H1 (cell line): ENCODE measurements around the gene SZT2. TPM values are rescaled to one million over a fixed set of nuclear protein-coding genes. Genes with fewer than 3 reads are reported as not detected.

Experiments
- CTCF ChIA-PET: fragments of 300-600 bp; sonication (Branson Sonifier 250); formaldehyde crosslinking; loops from one replicate; lab custom pipeline; 2021; ENCODE audit not compliant: partially characterized antibody; lab: Charles Lee
- POLR2A ChIA-PET: fragments of 300-600 bp; sonication (Branson Sonifier 250); formaldehyde crosslinking; loops from one replicate; lab custom pipeline; 2021; ENCODE audit warnings: inconsistent platforms; ENCODE audit not compliant: partially characterized antibody; lab: Charles Lee
- DNase-seq, 2 experiments: peaks; one replicate each; pipeline versions ENCODE4 v3.0.0 to v3.0.0-alpha.2; 2010 to 2022; ENCODE audit warnings: low spot score in 2 of 2, low read depth in 1 of 2, mixed read lengths in 1 of 2
- FAIRE-seq: peaks from 2 replicates; lab custom pipeline; 2011; peaks lifted over from hg19 to GRCh38; lab: Jason Lieb, UNC
- H2AFZ ChIP-seq: 2 replicates; pipeline ENCODE4 v1.8.1; 2012; ENCODE audit warnings: low read length, inconsistent platforms
- H2AK5ac ChIP-seq: 2 replicates; pipeline ENCODE4 v1.6.1; 2013; ENCODE audit warnings: low read depth, low read length
- H2BK120ac ChIP-seq: replicated peaks from 2 replicates; pipeline ENCODE3; 2013; ENCODE audit warnings: low read depth, low read length, inconsistent platforms
- H2BK12ac ChIP-seq: 2 replicates; pipeline ENCODE4 v1.6.1; 2013; ENCODE audit warnings: low read depth, low read length
- H2BK15ac ChIP-seq: 2 replicates; pipeline ENCODE4 v1.6.1; 2013; ENCODE audit warnings: low read length
- H2BK20ac ChIP-seq: 2 replicates; pipeline ENCODE4 v1.6.1; 2013; ENCODE audit warnings: low read length
- H2BK5ac ChIP-seq: 2 replicates; pipeline ENCODE4 v1.6.1; 2013; ENCODE audit warnings: low read depth, low read length
- H3K14ac ChIP-seq: 2 replicates; pipeline ENCODE4 v1.6.1; 2013; ENCODE audit warnings: inconsistent platforms; ENCODE audit not compliant: insufficient read length
- H3K18ac ChIP-seq: 2 replicates; pipeline ENCODE4 v1.6.1; 2013; ENCODE audit warnings: low read length; ENCODE audit errors: extremely low read depth
- H3K23ac ChIP-seq: 2 replicates; pipeline ENCODE4 v1.6.1; 2013; ENCODE audit warnings: inconsistent platforms; ENCODE audit not compliant: insufficient read length
- H3K23me2 ChIP-seq: 2 replicates; pipeline ENCODE4 v1.6.1; 2013; ENCODE audit warnings: low read depth, low read length
- H3K27ac ChIP-seq: 2 replicates; pipeline ENCODE4 v1.6.1; 2011; ENCODE audit warnings: low read depth, low read length, inconsistent platforms
- H3K27me3 ChIP-seq, 4 experiments: replicated peaks in 1 of 4; 1 replicate in 1 of 4; 2 replicates in 3 of 4; pipeline versions ENCODE4 v1.6.1 to v1.8.1; 2011 to 2013; ENCODE audit warnings: low read length in 3 of 4, mild to moderate bottlenecking in 3 of 4, inconsistent platforms in 2 of 4, mixed read lengths in 2 of 4, moderate library complexity in 1 of 4; ENCODE audit not compliant: control insufficient read depth in 3 of 4, insufficient read depth in 3 of 4; ENCODE audit errors: extremely low read depth in 1 of 4
- H3K36me3 ChIP-seq, 4 experiments: 2 replicates each; pipeline versions ENCODE4 v1.6.1 to v1.8.1; 2011 to 2013; ENCODE audit warnings: mild to moderate bottlenecking in 4 of 4, low read length in 3 of 4, moderate library complexity in 2 of 4, control low read depth in 1 of 4, inconsistent platforms in 1 of 4; ENCODE audit not compliant: insufficient read depth in 4 of 4, control insufficient read depth in 2 of 4
- H3K4ac ChIP-seq: replicated peaks from 2 replicates; pipeline ENCODE3; 2013; ENCODE audit warnings: low read length, low read depth, mixed read lengths, inconsistent platforms; ENCODE audit not compliant: insufficient read length
- H3K4me1 ChIP-seq, 4 experiments: replicated peaks in 1 of 4; 1 replicate in 1 of 4; 2 replicates in 3 of 4; pipeline versions ENCODE4 v1.6.1 to v1.8.1; 2011 to 2013; ENCODE audit warnings: low read length in 3 of 4, inconsistent platforms in 2 of 4, mixed read lengths in 1 of 4; ENCODE audit not compliant: insufficient read depth in 4 of 4, control insufficient read depth in 3 of 4
- H3K4me2 ChIP-seq, 2 experiments: 2 replicates each; pipeline versions ENCODE4 v1.6.1 to v1.8.1; 2011 to 2013; ENCODE audit warnings: low read depth in 2 of 2, low read length in 2 of 2, control low read depth in 1 of 2, inconsistent platforms in 1 of 2, mild to moderate bottlenecking in 1 of 2; ENCODE audit not compliant: insufficient read depth in 1 of 2
- H3K4me3 ChIP-seq, 4 experiments: fragments of 200-600, 300-600 bp in 1 of 4; sonication (generic), shearing (Covaris generic), sonication (Bioruptor Twin) in 1 of 4; 2 replicates each; pipeline versions ENCODE4 v1.5.1 to v1.8.1; 2011 to 2016; ENCODE audit warnings: low read length in 4 of 4, low read depth in 3 of 4, control low read depth in 2 of 4, inconsistent platforms in 2 of 4, mild to moderate bottlenecking in 2 of 4, mixed read lengths in 1 of 4, moderate library complexity in 1 of 4; ENCODE audit not compliant: insufficient read depth in 2 of 4; ENCODE audit errors: extremely low read depth in 1 of 4
- H3K56ac ChIP-seq: replicated peaks from 2 replicates; pipeline ENCODE3; 2013; ENCODE audit warnings: low read depth, mild to moderate bottlenecking, mixed read lengths, low read length, inconsistent platforms; ENCODE audit not compliant: insufficient read length
- H3K79me1 ChIP-seq: 2 replicates; pipeline ENCODE4 v1.6.1; 2013; ENCODE audit warnings: low read depth, low read length, control low read depth
- H3K79me2 ChIP-seq, 2 experiments: 2 replicates each; pipeline versions ENCODE4 v1.6.1 to v1.8.1; 2012 to 2013; ENCODE audit warnings: low read length in 2 of 2, mild to moderate bottlenecking in 2 of 2, inconsistent platforms in 1 of 2; ENCODE audit not compliant: insufficient read depth in 2 of 2, control insufficient read depth in 1 of 2
- H3K9ac ChIP-seq, 4 experiments: replicated peaks in 1 of 4; 1 replicate in 1 of 4; 2 replicates in 3 of 4; pipeline versions ENCODE4 v1.6.1 to v1.8.1; 2011 to 2013; ENCODE audit warnings: low read depth in 3 of 4, low read length in 3 of 4, control low read depth in 2 of 4, mild to moderate bottlenecking in 2 of 4, moderate library complexity in 2 of 4, inconsistent platforms in 1 of 4; ENCODE audit errors: extremely low read depth in 1 of 4
- H3K9me3 ChIP-seq, 2 experiments: 2 replicates each; pipeline versions ENCODE4 v1.6.1 to v1.8.1; 2012 to 2013; ENCODE audit warnings: mild to moderate bottlenecking in 2 of 2, moderate library complexity in 2 of 2, control low read depth in 1 of 2, inconsistent platforms in 1 of 2, low read depth in 1 of 2, low read length in 1 of 2, mixed read lengths in 1 of 2; ENCODE audit not compliant: insufficient read depth in 2 of 2
- H4K20me1 ChIP-seq, 2 experiments: replicated peaks in 1 of 2; 2 replicates each; pipeline versions ENCODE3 to v1.8.1; 2011 to 2013; ENCODE audit warnings: inconsistent platforms in 2 of 2, low read length in 2 of 2, mild to moderate bottlenecking in 1 of 2; ENCODE audit not compliant: insufficient read depth in 2 of 2, control insufficient read depth in 1 of 2
- H4K5ac ChIP-seq: 2 replicates; pipeline ENCODE4 v1.6.1; 2013; ENCODE audit warnings: low read length, low read depth, mixed read lengths, inconsistent platforms; ENCODE audit not compliant: insufficient read length
- H4K8ac ChIP-seq: 2 replicates; pipeline ENCODE4 v1.8.0; 2013; ENCODE audit warnings: mild to moderate bottlenecking, moderate library complexity, low read length, inconsistent platforms; ENCODE audit not compliant: insufficient read depth; ENCODE audit errors: extremely low read depth
- H4K91ac ChIP-seq: replicated peaks from 2 replicates; pipeline ENCODE3; 2013; ENCODE audit warnings: low read length, mixed read lengths, inconsistent platforms; ENCODE audit not compliant: insufficient read length
- JUN ChIP-seq: IDR thresholded peaks from 2 replicates; pipeline ENCODE4 v1.6.1; 2011; ENCODE audit warnings: low read depth, mild to moderate bottlenecking, improper control_type of control experiment, low read length
- KDM1A ChIP-seq: fragments of 200-600, 300-600 bp; sonication (generic); IDR thresholded peaks from 2 replicates; pipeline ENCODE4 v1.7.1; 2016; ENCODE audit warnings: mild to moderate bottlenecking, low read length, borderline replicate concordance
- KDM5A ChIP-seq: fragments of 200-600 bp; IDR thresholded peaks from 2 replicates; pipeline ENCODE4 v1.7.1; 2012; ENCODE audit warnings: mild to moderate bottlenecking, low read length, inconsistent platforms, mixed read lengths
- YY1 ChIP-seq: IDR thresholded peaks from 2 replicates; pipeline ENCODE4 v1.6.1; 2011; ENCODE audit warnings: low read depth, mild to moderate bottlenecking, low read length
- WGBS, 2 experiments: shearing (Covaris generic) in 1 of 2; methylation state at CpG; one replicate each; pipeline versions ENCODE4 v1.1.6 to v1.1.7; 2013 to 2015; ENCODE audit warnings: low lambda C conversion rate in 2 of 2, mixed read lengths in 2 of 2, inconsistent platforms in 1 of 2, low coverage in 1 of 2, missing lambda C conversion rate in 1 of 2; ENCODE audit not compliant: insufficient replicate concordance in 2 of 2, insufficient coverage in 1 of 2, insufficient read length in 1 of 2; ENCODE audit errors: extremely low coverage in 1 of 2, missing lambda C conversion rate in 1 of 2; 5-methylcytosine and 5-hydroxymethylcytosine counted together
- polyA plus RNA-seq, 7 experiments: library from polyadenylated mRNA; depleted of rRNA in 3 of 7; stranded (reverse) in 5 of 7; unstranded in 2 of 7; fragments of >200 nt in 5 of 7; fragments of 200-250 nt in 2 of 7; gene quantifications; 1 replicate in 5 of 7; 2 replicates in 1 of 7; 4 replicates in 1 of 7; pipeline versions ENCODE4 v1.2.1 to v1.2.3, GENCODE V29; 2011 to 2013; ENCODE audit warnings: missing spikeins in 2 of 7, mixed read lengths in 2 of 7
- total RNA-seq: library from RNA; stranded (reverse); fragmentation: NEBNext Ultra II Directional; extraction: Animal tissue kit (Norgen Biotek cat#: 25700); gene quantifications from 2 replicates; pipeline ENCODE4 v1.2.1, GENCODE V29; 2021
- TF ChIP-seq, protein P1 (sequence below): IDR thresholded peaks from 2 replicates; pipeline ENCODE4 v1.6.1; 2011; ENCODE audit warnings: low read length, improper control_type of control experiment

Gene SZT2
- total and polyA plus RNA-seq, 2 of the 8 experiments (the other 6 are each of a cell fraction or from before 2014, with no cell fraction given) = 4.7 to 12.9 TPM

DNA sequence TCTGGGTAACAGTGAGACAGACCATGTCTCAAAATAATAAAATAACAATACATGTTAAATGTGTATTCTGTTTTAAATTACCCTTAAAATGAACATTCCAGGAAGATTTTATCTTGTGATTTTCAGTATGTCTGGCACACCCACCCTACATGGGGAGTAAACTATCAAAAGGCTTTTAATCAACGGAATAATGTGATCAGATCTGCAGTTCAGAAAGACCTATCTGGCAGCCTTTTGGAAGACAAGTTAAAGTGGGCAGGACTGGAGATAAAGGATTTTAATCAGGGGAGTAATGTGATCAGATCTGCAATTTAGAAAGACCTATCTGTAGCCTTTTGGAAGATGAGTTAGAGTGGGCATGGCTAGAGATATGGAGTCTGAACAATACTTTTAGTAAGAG is 10.2 kb upstream of the SZT2 start:
- no peak overlapping the region for H4K5ac ChIP-seq
- no peak overlapping the region for H2AK5ac ChIP-seq
- H3K14ac ChIP-seq = no peak overlapping the region
- no peak overlapping the region for H3K4ac ChIP-seq
- H2BK5ac ChIP-seq = no peak overlapping the region
- no peak overlapping the region for H3K23ac ChIP-seq
- no peak overlapping the region for H4K91ac ChIP-seq
- no peak overlapping the region for H2BK120ac ChIP-seq
- H4K8ac ChIP-seq = no peak overlapping the region
- H3K27me3 ChIP-seq = no peaks in the 10 kb centered on the region
- H3K9me3 ChIP-seq = no peaks in the 10 kb centered on the region
- POLR2A ChIA-PET = interaction anchor here (0.8 to 1.7 kb wide), 3 partner anchors 9 to 19 kb away, joined by 3 to 7 read pairs (median 4); partner anchors contain the start of gene MED8
- no peak overlapping the region for H3K4me3 ChIP-seq
- no peak overlapping the region for H2AFZ ChIP-seq
- FAIRE-seq (no peak), DNase-seq (no peak)
- H3K4me2 ChIP-seq = no peak overlapping the region
- CTCF ChIA-PET = interaction anchor here (1.3 kb wide), 2 partner anchors 33 to 152 kb away, joined by 3 to 5 read pairs; no protein-coding TSS in a partner anchor
- no peak overlapping the region for H2BK15ac ChIP-seq
- no peak overlapping the region for H3K18ac ChIP-seq
- no peak overlapping the region for H3K9ac ChIP-seq
- H2BK12ac ChIP-seq = no peak overlapping the region
- H3K56ac ChIP-seq = no peak overlapping the region
- no peaks in the 10 kb centered on the region for H3K23me2 ChIP-seq
- no peak overlapping the region for H3K27ac ChIP-seq
- no peaks in the 10 kb centered on the region for H3K79me1 ChIP-seq
- H3K79me2 ChIP-seq = no peaks in the 10 kb centered on the region
- no peak for TF ChIP-seq KDM1A
- TF ChIP-seq KDM5A = no peak
- no peak for TF ChIP-seq JUN
- TF ChIP-seq, protein P1, sequence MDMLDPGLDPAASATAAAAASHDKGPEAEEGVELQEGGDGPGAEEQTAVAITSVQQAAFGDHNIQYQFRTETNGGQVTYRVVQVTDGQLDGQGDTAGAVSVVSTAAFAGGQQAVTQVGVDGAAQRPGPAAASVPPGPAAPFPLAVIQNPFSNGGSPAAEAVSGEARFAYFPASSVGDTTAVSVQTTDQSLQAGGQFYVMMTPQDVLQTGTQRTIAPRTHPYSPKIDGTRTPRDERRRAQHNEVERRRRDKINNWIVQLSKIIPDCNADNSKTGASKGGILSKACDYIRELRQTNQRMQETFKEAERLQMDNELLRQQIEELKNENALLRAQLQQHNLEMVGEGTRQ = no peak
- no peak for TF ChIP-seq YY1
- no peaks in the 10 kb centered on the region for H3K4me1 ChIP-seq
- no peak overlapping the region for H2BK20ac ChIP-seq
- H4K20me1 ChIP-seq = no peaks in the 10 kb centered on the region
- 94% methylated on average over 1 of the region's 1 CpG; no CpG with 5 or more reads in 1 of the 2 experiments for WGBS, 2 experiments
- H3K36me3 ChIP-seq = peaks cover 2 to 15% (median 14%) of the 10 kb centered on the region in 4 experiments; a peak in 7 of 8 replicates
